HCT116 (cell line): ENCODE data around the gene ABCC1. TPM values are rescaled to one million over a fixed set of nuclear protein-coding genes. Genes with fewer than 3 reads are reported as not detected.

Experiments used
- ATAC-seq: fragments of 200-7000 bp; cut with Tn5 transposase; 2 replicates; pipeline ENCODE4 v1.9.1; 2020; ENCODE audit warnings: mild to moderate bottlenecking, moderate library complexity
- BruUV-seq: library from RNA; stranded (reverse); fragments of 400-500 nt; replicated peaks from 2 replicates; lab custom pipeline; 2021; lab: Mats Ljungman, UMichigan
- CTCF ChIA-PET: fragments of 300-600 bp; sonication (Branson Sonifier 250); formaldehyde crosslinking; loops from one replicate; lab custom pipeline; 2021; ENCODE audit warnings: antibody characterized with exemption; lab: Charles Lee
- POLR2A ChIA-PET: fragments of 300-600, 350-600 bp; sonication (Branson Sonifier 250); formaldehyde crosslinking; loops from one replicate; lab custom pipeline; 2021; ENCODE audit warnings: antibody characterized with exemption; lab: Charles Lee
- RAD21 ChIA-PET, 2 experiments: fragments of 300-600 bp; sonication (Branson Sonifier 250); formaldehyde crosslinking; loops; one replicate each; lab custom pipeline; 2023; ENCODE audit warnings: low total read pairs in 2 of 2; ENCODE audit not compliant: uncharacterized antibody in 2 of 2, unreplicated experiment in 2 of 2, low non-redundant PET in 1 of 2; lab: Charles Lee
- DNase-seq: peaks from one replicate; pipeline ENCODE4 v3.0.0-alpha.2; 2010; ENCODE audit warnings: low read depth, low spot score
- H2AFZ ChIP-seq: fragments of 200-600 bp; shearing (Covaris generic), sonication (generic); 2 replicates; pipeline ENCODE4 v1.6.1; 2017; ENCODE audit warnings: low read depth, mixed run types, mixed read lengths, antibody characterized with exemption, low read length; ENCODE audit not compliant: poor library complexity, severe bottlenecking
- H3K27ac ChIP-seq: 2 replicates; pipeline ENCODE4 v1.5.1; 2012; ENCODE audit warnings: low read depth, low read length
- H3K27me3 ChIP-seq: fragments of 200-600 bp; sonication (generic); 2 replicates; pipeline ENCODE4 v1.6.1; 2016; ENCODE audit warnings: mixed run types, low read length, mixed read lengths; ENCODE audit not compliant: insufficient read depth
- H3K36me3 ChIP-seq, 2 experiments: fragments of 200-500 bp in 1 of 2; fragments of 200-600 bp in 1 of 2; sonication (Bioruptor generic) in 1 of 2; sonication (generic) in 1 of 2; 2 replicates each; pipeline versions ENCODE4 v1.5.1 to v1.6.1; 2014 to 2016; ENCODE audit warnings: low read length in 2 of 2, inconsistent platforms in 1 of 2, mixed read lengths in 1 of 2, mixed run types in 1 of 2; ENCODE audit not compliant: insufficient read depth in 2 of 2, control insufficient read depth in 1 of 2
- H3K4me1 ChIP-seq, 2 experiments: fragments of 200-600 bp in 1 of 2; sonication (generic) in 1 of 2; 2 replicates each; pipeline versions ENCODE4 v1.5.1 to v1.6.1; 2012 to 2017; ENCODE audit warnings: low read length in 2 of 2, inconsistent platforms in 1 of 2, mild to moderate bottlenecking in 1 of 2, mixed read lengths in 1 of 2, mixed run types in 1 of 2, moderate library complexity in 1 of 2; ENCODE audit not compliant: insufficient read depth in 2 of 2, control insufficient read depth in 1 of 2
- H3K4me2 ChIP-seq: fragments of 200-600 bp; sonication (generic); 2 replicates; pipeline ENCODE4 v1.6.1; 2017; ENCODE audit warnings: mixed run types, low read length, mixed read lengths
- H3K4me3 ChIP-seq, 2 experiments: fragments of 200-600 bp in 1 of 2; sonication (generic) in 1 of 2; replicated peaks in 1 of 2; 2 replicates each; pipeline ENCODE4 v1.5.1; 2011 to 2016; ENCODE audit warnings: low read length in 2 of 2, control low read depth in 1 of 2, low read depth in 1 of 2, mild to moderate bottlenecking in 1 of 2, mixed read lengths in 1 of 2, mixed run types in 1 of 2
- H3K79me2 ChIP-seq: fragments of 200-600 bp; sonication (generic); 2 replicates; pipeline ENCODE4 v1.6.1; 2017; ENCODE audit warnings: mild to moderate bottlenecking, mixed run types, low read length, moderate library complexity, mixed read lengths; ENCODE audit not compliant: insufficient read depth
- H3K9ac ChIP-seq: fragments of 200-600 bp; sonication (generic); 2 replicates; pipeline ENCODE4 v1.6.1; 2016; ENCODE audit warnings: low read length, mixed read lengths
- H3K9me2 ChIP-seq: fragments of 200-600 bp; sonication (generic), shearing (Covaris generic); 2 replicates; pipeline ENCODE4 v1.6.1; 2017; ENCODE audit warnings: mixed run types, mild to moderate bottlenecking, moderate library complexity; ENCODE audit not compliant: insufficient read depth
- H3K9me3 ChIP-seq, 2 experiments: fragments of 200-500 bp in 1 of 2; fragments of 200-600 bp in 1 of 2; sonication (Bioruptor generic) in 1 of 2; sonication (generic) in 1 of 2; 2 replicates each; pipeline ENCODE4 v1.6.1; 2014 to 2017; ENCODE audit warnings: low read length in 2 of 2, mixed read lengths in 2 of 2, inconsistent platforms in 1 of 2, low read depth in 1 of 2, mild to moderate bottlenecking in 1 of 2, mixed run types in 1 of 2, moderate library complexity in 1 of 2; ENCODE audit not compliant: control insufficient read depth in 1 of 2, insufficient read depth in 1 of 2
- H4K20me1 ChIP-seq: fragments of 200-600 bp; sonication (generic), shearing (Covaris generic); 2 replicates; pipeline ENCODE4 v1.6.1; 2017; ENCODE audit warnings: mixed run types, mild to moderate bottlenecking, moderate library complexity; ENCODE audit not compliant: insufficient read depth
- CBX3 ChIP-seq: IDR thresholded peaks from 2 replicates; pipeline ENCODE4 v1.6.1; 2012; ENCODE audit warnings: low read depth
- CEBPB ChIP-seq: IDR thresholded peaks from 2 replicates; pipeline ENCODE4 v1.6.1; 2012; ENCODE audit warnings: low read depth
- ELF1 ChIP-seq: IDR thresholded peaks from 2 replicates; pipeline ENCODE4 v1.6.1; 2012; ENCODE audit warnings: low read depth, borderline replicate concordance
- EZH2 ChIP-seq: fragments of 200-600 bp; sonication (generic); IDR thresholded peaks from 2 replicates; pipeline ENCODE4 v1.6.1; 2017; ENCODE audit warnings: antibody characterized with exemption, mixed run types
- FOSL1 ChIP-seq: IDR thresholded peaks from 2 replicates; pipeline ENCODE4 v1.6.1; 2012; ENCODE audit warnings: low read depth
- JUND ChIP-seq: IDR thresholded peaks from 2 replicates; pipeline ENCODE4 v1.6.1; 2012
- MAX ChIP-seq: IDR thresholded peaks from 2 replicates; pipeline ENCODE4 v1.6.1; 2012
- POLR2A ChIP-seq: IDR thresholded peaks from 2 replicates; pipeline ENCODE4 v1.7.0; 2011; ENCODE audit warnings: borderline replicate concordance; ENCODE audit not compliant: insufficient read depth, insufficient read length; ENCODE audit errors: extremely low read depth
- POLR2AphosphoS5 ChIP-seq: IDR thresholded peaks from 2 replicates; pipeline ENCODE4 v1.6.1; 2011; ENCODE audit warnings: mild to moderate bottlenecking, low read depth, low read length, moderate library complexity
- RAD21 ChIP-seq: IDR thresholded peaks from 2 replicates; pipeline ENCODE4 v1.6.1; 2012; ENCODE audit warnings: low read depth, mild to moderate bottlenecking
- REST ChIP-seq: IDR thresholded peaks from 2 replicates; pipeline ENCODE4 v1.6.1; 2012; ENCODE audit warnings: low read depth
- SIN3A ChIP-seq: IDR thresholded peaks from 2 replicates; pipeline ENCODE4 v1.6.1; 2012; ENCODE audit warnings: low read depth
- SP1 ChIP-seq: IDR thresholded peaks from 2 replicates; pipeline ENCODE4 v1.6.1; 2012; ENCODE audit warnings: low read depth
- TCF7L2 ChIP-seq: IDR thresholded peaks from 2 replicates; pipeline ENCODE4 v1.7.0; 2011; ENCODE audit warnings: borderline replicate concordance, inconsistent platforms; ENCODE audit not compliant: insufficient read depth, insufficient read length; ENCODE audit errors: extremely low read depth
- YY1 ChIP-seq: IDR thresholded peaks from 2 replicates; pipeline ENCODE4 v1.6.1; 2011; ENCODE audit warnings: low read length, low read depth, moderate library complexity, mild to moderate bottlenecking; ENCODE audit not compliant: insufficient replicate concordance; ENCODE audit errors: extremely low read depth
- ZNF274 ChIP-seq: fragments of 200-500 bp; sonication (Bioruptor generic); IDR thresholded peaks from 2 replicates; pipeline ENCODE4 v1.6.1; 2014; ENCODE audit warnings: mild to moderate bottlenecking, low read depth, low read length, inconsistent platforms
- intact Hi-C: fragments of 100-400 bp; cut with micrococcal nuclease; formaldehyde crosslinking; loops from 2 replicates; pipeline ENCODE4 v1.10.0; 2022
- total RNA-seq: library from RNA; stranded (reverse); gene quantifications from one replicate; pipeline ENCODE4 v1.2.1, GENCODE V29; 2021; ENCODE audit not compliant: unreplicated experiment

ABCC1 gene
- total RNA-seq, 1 experiment from 2014 or later = 61.9 TPM

- H4K20me1 ChIP-seq = no peaks in the 10 kb centered on the region
- H3K4me3 ChIP-seq = no peak overlapping the region
- BruUV-seq = no TSS peak
- H3K4me2 ChIP-seq = no peak overlapping the region
- H3K9ac ChIP-seq = no peak overlapping the region
- no peak overlapping the region for H2AFZ ChIP-seq
- ATAC-seq (no peak), DNase-seq (no peak)
- peaks cover 59% of the 10 kb centered on the region for H3K79me2 ChIP-seq
- no peaks in the 10 kb centered on the region for H3K27me3 ChIP-seq
- H3K36me3 ChIP-seq = peaks cover 4 to 15% of the 10 kb centered on the region in 2 experiments; a peak in 3 of 4 replicates
- intact Hi-C loops = no loop called here
- no peaks in the 10 kb centered on the region for H3K9me2 ChIP-seq
- H3K27ac ChIP-seq = no peak overlapping the region
- H3K9me3 ChIP-seq = no peaks in the 10 kb centered on the region
- ChIA-PET CTCF (interaction anchor here (0.8 kb wide), 1 partner anchor 68 kb away, joined by 6 read pairs; no protein-coding TSS in a partner anchor), RAD21 (no interaction called here), POLR2A (interaction anchor here (0.7 kb wide), 1 partner anchor 113 kb away, joined by 4 read pairs; no protein-coding TSS in a partner anchor)
- H3K4me1 ChIP-seq = peaks cover 7 to 19% of the 10 kb centered on the region in 2 experiments
- TF ChIP-seq MAX = no peak
- TF ChIP-seq CBX3 = no peak
- TF ChIP-seq ZNF274 = no peak
- no peak for TF ChIP-seq SIN3A
- no peak for TF ChIP-seq JUND
- TF ChIP-seq YY1 = no peak
- TF ChIP-seq EZH2 = no peak
- TF ChIP-seq TCF7L2 = no peak
- TF ChIP-seq REST = no peak
- no peak for TF ChIP-seq SP1
- no peak for TF ChIP-seq POLR2A
- no peak for TF ChIP-seq POLR2AphosphoS5
- TF ChIP-seq CEBPB = no peak
- TF ChIP-seq ELF1 = no peak
- no peak for TF ChIP-seq RAD21
- no peak for TF ChIP-seq FOSL1
- TF ChIP-seq, all 23 proteins: peak for 0
Measured at GRCh38 chr16:16008666-16009065, 59.2 kb downstream of the ABCC1 start.
